ENCODE results near the gene ZNF497.
"Not testable (repeated sequence)": the region's sequence is repeated elsewhere in the genome, so short reads cannot be mapped to it uniquely, and the experiment has no call there.

The ZNF497 gene

GRCh38 chr19:58366585-58367430 is 4.3 kb upstream of the ZNF497 start:
- DNase-seq, result no peak

GRCh38 chr19:58364146-58364545 is 1.6 kb upstream of the ZNF497 start:
- DNase-seq, result no peak

- peak; percentile 56 for DNase-seq
These were observed 665 bp downstream of the ZNF497 start for GRCh38 chr19:58361900-58362271.

- no peak for DNase-seq
These were observed 4.9 kb downstream of the ZNF497 start for GRCh38 chr19:58357481-58358145.

- no peak for DNase-seq
These were observed 5.6 kb downstream of the ZNF497 start for GRCh38 chr19:58356766-58357480.

GRCh38 chr19:58355908-58356765 is 6.4 kb downstream of the ZNF497 start:
- peak; percentile 27 for DNase-seq

GRCh38 chr19:58355215-58355796 is 7.2 kb downstream of the ZNF497 start:
- no peak for DNase-seq

GRCh38 chr19:58354478-58355030 is 8.0 kb downstream of the ZNF497 start:
- no peak for DNase-seq

- no peak for DNase-seq
These were observed 8.7 kb downstream of the ZNF497 start for GRCh38 chr19:58353717-58354477.

- DNase-seq, result no peak
These were observed 9.5 kb downstream of the ZNF497 start, which contains the start of gene A1BG for GRCh38 chr19:58352760-58353671. Gene A1BG, minus strand, starts transcription at chr19:58353492. Its CDS starts 55 bp downstream, at chr19:58353437.

GRCh38 chr19:58351990-58352755 is 10.4 kb downstream of the ZNF497 start:
- no peak for DNase-seq

- no peak for DNase-seq
These were observed 11.0 kb downstream of the ZNF497 start for GRCh38 chr19:58351558-58351878.

GRCh38 chr19:58350871-58351557 is 11.5 kb downstream of the ZNF497 start:
- no peak for DNase-seq

GRCh38 chr19:58350001-58350861 is 12.3 kb downstream of the ZNF497 start:
- DNase-seq, result no peak

GRCh38 chr19:58349590-58349989 is 13.0 kb downstream of the ZNF497 start:
- no peak for DNase-seq

GRCh38 chr19:58348080-58348479 is 14.5 kb downstream of the ZNF497 start:
- DNase-seq, result not testable (repeated sequence)
